ENCODE data around the gene USP17L21. TPM values are rescaled to one million over a fixed set of nuclear protein-coding genes. Genes with fewer than 3 reads are reported as not detected.
"Not testable (repeated sequence)": the region's sequence is repeated elsewhere in the genome, so short reads cannot be mapped to it uniquely, and the experiment has no call there.

USP17L21 gene
- total RNA-seq, 1 experiment from 2014 or later = not detected

DNA sequence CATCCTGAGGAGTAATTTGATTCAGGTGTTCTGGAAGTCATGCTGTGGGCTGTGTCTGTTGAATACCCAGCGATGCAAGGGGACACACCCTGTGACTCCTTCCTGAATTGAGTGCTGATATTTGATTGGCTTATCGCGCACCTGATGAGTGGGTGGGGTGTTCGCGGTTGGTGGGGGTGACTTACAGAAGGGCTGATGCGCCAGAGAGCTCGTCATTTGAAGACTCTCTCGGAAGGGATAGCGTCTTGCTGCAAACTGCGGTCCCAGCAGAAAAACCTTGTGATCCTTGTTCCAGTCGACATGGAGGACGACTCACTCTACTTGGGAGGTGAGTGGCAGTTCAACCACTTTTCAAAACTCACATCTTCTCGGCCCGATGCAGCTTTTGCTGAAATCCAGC is 47.6 kb upstream of the USP17L21 start, which contains the start of gene USP17L11:
Gene USP17L11, plus strand, starts transcription at position 301 of the 400 bp plus-strand sequence. Its CDS starts 0 bp downstream, at position 301.
- H3K9ac ChIP-seq (ENCODE audit: extremely low read depth, insufficient read length, low read length); H2BK12ac ChIP-seq (ENCODE audit: insufficient read length, low read depth, low read length); DNase-seq; H4K20me1 ChIP-seq (ENCODE audit: control insufficient read depth, insufficient read depth, insufficient read length); H3K9me3 Mint-ChIP-seq; H3K18ac ChIP-seq (ENCODE audit: insufficient read length, low read depth, low read length); H4K91ac ChIP-seq (ENCODE audit: insufficient read length, low read depth, low read length); H4K8ac ChIP-seq (replicated peaks; ENCODE audit: insufficient read length, low read depth, low read length); H3K27me3 ChIP-seq (ENCODE audit: insufficient read depth, low read length); H3K4me1 ChIP-seq (ENCODE audit: insufficient read depth, low read length); H3T11ph ChIP-seq (ENCODE audit: low read length); H3K36me3 Mint-ChIP-seq (ENCODE audit: insufficient read depth in 1 of 3, low read depth in 3 of 3); H2BK5ac ChIP-seq (ENCODE audit: insufficient read length, low read length); H3K27me3 Mint-ChIP-seq (ENCODE audit: low read depth); H3K23me2 ChIP-seq (ENCODE audit: insufficient read length, low read depth, low read length, poor library complexity, severe bottlenecking); H3K4ac ChIP-seq (ENCODE audit: low read depth, low read length); H3K4me2 ChIP-seq (ENCODE audit: insufficient read depth, insufficient read length, low read length); H3K14ac ChIP-seq (ENCODE audit: insufficient read depth, low read length); H3K79me2 ChIP-seq (ENCODE audit: insufficient read depth, low read length); H2AFZ ChIP-seq (ENCODE audit: low read length); H3K27ac ChIP-seq (ENCODE audit: insufficient read length, low read depth, low read length); H3K23ac ChIP-seq (ENCODE audit: insufficient read length, low read depth, low read length); H2BK120ac ChIP-seq (ENCODE audit: low read depth, low read length, poor library complexity, severe bottlenecking); H3K79me1 ChIP-seq (ENCODE audit: insufficient read depth, low read depth, low read length, poor library complexity, severe bottlenecking); H2BK20ac ChIP-seq (ENCODE audit: low read depth, low read length, poor library complexity, severe bottlenecking); H3K4me3 Mint-ChIP-seq; H2BK15ac ChIP-seq (ENCODE audit: low read depth, low read length); H4K5ac ChIP-seq (ENCODE audit: insufficient read length, low read depth, low read length); H3K4me1 Mint-ChIP-seq; H3K9me3 ChIP-seq (ENCODE audit: control insufficient read depth, low read depth, low read length); H2AK5ac ChIP-seq (ENCODE audit: insufficient read length, low read length); H3K27ac Mint-ChIP-seq; H3K56ac ChIP-seq (ENCODE audit: insufficient read length, low read depth, low read length): not testable (repeated sequence)
- no CpG with 5 or more reads among the region's 14 CpGs for WGBS (ENCODE audit: extremely low coverage, insufficient read length, low lambda C conversion rate)

DNA sequence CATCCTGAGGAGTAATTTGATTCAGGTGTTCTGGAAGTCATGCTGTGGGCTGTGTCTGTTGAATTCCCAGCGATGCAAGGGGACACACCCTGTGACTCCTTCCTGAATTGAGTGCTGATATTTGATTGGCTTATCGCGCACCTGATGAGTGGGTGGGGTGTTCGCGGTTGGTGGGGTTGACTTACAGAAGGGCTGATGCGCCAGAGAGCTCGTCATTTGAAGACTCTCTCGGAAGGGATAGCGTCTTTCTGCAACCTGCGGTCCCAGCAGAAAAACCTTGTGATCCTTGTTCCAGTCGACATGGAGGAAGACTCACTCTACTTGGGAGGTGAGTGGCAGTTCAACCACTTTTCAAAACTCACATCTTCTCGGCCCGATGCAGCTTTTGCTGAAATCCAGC is 42.8 kb upstream of the USP17L21 start, which contains the start of gene USP17L12:
Gene USP17L12, plus strand, starts transcription at position 301 of the 400 bp plus-strand sequence. Its CDS starts 0 bp downstream, at position 301.
- not testable (repeated sequence) for H3K23me2 ChIP-seq (ENCODE audit: insufficient read length, low read depth, low read length, poor library complexity, severe bottlenecking); DNase-seq

More for the DNA sequence above, 42.8 kb upstream of the USP17L21 start, which contains the start of gene USP17L12:
- not testable (repeated sequence) for H3K27me3 Mint-ChIP-seq (ENCODE audit: low read depth); H3K4me2 ChIP-seq (ENCODE audit: insufficient read depth, insufficient read length, low read length); H3K18ac ChIP-seq (ENCODE audit: insufficient read length, low read depth, low read length); H2AFZ ChIP-seq (ENCODE audit: low read length); H3K36me3 Mint-ChIP-seq (ENCODE audit: insufficient read depth in 1 of 3, low read depth in 3 of 3); H2BK20ac ChIP-seq (ENCODE audit: low read depth, low read length, poor library complexity, severe bottlenecking); H4K5ac ChIP-seq (ENCODE audit: insufficient read length, low read depth, low read length); H3K14ac ChIP-seq (ENCODE audit: insufficient read depth, low read length); H3K27ac ChIP-seq (ENCODE audit: insufficient read length, low read depth, low read length); H2BK5ac ChIP-seq (ENCODE audit: insufficient read length, low read length); H4K20me1 ChIP-seq (ENCODE audit: control insufficient read depth, insufficient read depth, insufficient read length); H3K9me3 ChIP-seq (ENCODE audit: control insufficient read depth, low read depth, low read length); H2BK120ac ChIP-seq (ENCODE audit: low read depth, low read length, poor library complexity, severe bottlenecking); H4K8ac ChIP-seq (replicated peaks; ENCODE audit: insufficient read length, low read depth, low read length); H4K91ac ChIP-seq (ENCODE audit: insufficient read length, low read depth, low read length); H3K27me3 ChIP-seq (ENCODE audit: insufficient read depth, low read length); H3K79me2 ChIP-seq (ENCODE audit: insufficient read depth, low read length); H3K4me1 Mint-ChIP-seq; H3K27ac Mint-ChIP-seq; H3K79me1 ChIP-seq (ENCODE audit: insufficient read depth, low read depth, low read length, poor library complexity, severe bottlenecking); H3K56ac ChIP-seq (ENCODE audit: insufficient read length, low read depth, low read length); H3K4me1 ChIP-seq (ENCODE audit: insufficient read depth, low read length); H3K23ac ChIP-seq (ENCODE audit: insufficient read length, low read depth, low read length); H2AK5ac ChIP-seq (ENCODE audit: insufficient read length, low read length); H3K4me3 Mint-ChIP-seq; H2BK12ac ChIP-seq (ENCODE audit: insufficient read length, low read depth, low read length); H3K9me3 Mint-ChIP-seq; H3K4ac ChIP-seq (ENCODE audit: low read depth, low read length); H3K9ac ChIP-seq (ENCODE audit: extremely low read depth, insufficient read length, low read length); H3T11ph ChIP-seq (ENCODE audit: low read length); H2BK15ac ChIP-seq (ENCODE audit: low read depth, low read length)
- WGBS (ENCODE audit: extremely low coverage, insufficient read length, low lambda C conversion rate) = no CpG with 5 or more reads among the region's 13 CpGs
